MM.1S (cell line): ENCODE data around the gene TEDDM1.

ENCODE experiments used
- DNase-seq: peaks from one replicate; pipeline ENCODE4 v3.0.0-alpha.2; 2015
- H2AFZ ChIP-seq: fragments of 300-600 bp; sonication (generic); 2 replicates; pipeline ENCODE4 v1.6.0; 2016; ENCODE audit warnings: antibody characterized with exemption, low read length
- H3F3A ChIP-seq: fragments of 300-600 bp; sonication (generic); 2 replicates; pipeline ENCODE4 v1.6.1; 2016; ENCODE audit warnings: mild to moderate bottlenecking, antibody characterized with exemption, low read length, moderate library complexity, mixed read lengths; ENCODE audit not compliant: insufficient read depth
- H3K27ac ChIP-seq: fragments of 300-600 bp; sonication (generic); 2 replicates; pipeline ENCODE4 v1.5.1; 2016; ENCODE audit warnings: mild to moderate bottlenecking, low read length
- H3K27me3 ChIP-seq: fragments of 300-600 bp; sonication (generic); replicated peaks from 2 replicates; pipeline ENCODE4 v1.6.0; 2016; ENCODE audit warnings: low read length; ENCODE audit not compliant: insufficient read depth
- H3K36me3 ChIP-seq: fragments of 300-600 bp; sonication (generic); replicated peaks from 2 replicates; pipeline ENCODE4 v1.6.1; 2016; ENCODE audit warnings: mild to moderate bottlenecking, low read length, mixed read lengths; ENCODE audit not compliant: insufficient read depth
- H3K4me1 ChIP-seq: fragments of 300-600 bp; sonication (generic); 2 replicates; pipeline ENCODE4 v1.6.1; 2016; ENCODE audit warnings: low read length, mixed read lengths
- H3K4me2 ChIP-seq: fragments of 300-600 bp; sonication (generic); 2 replicates; pipeline ENCODE4 v1.6.0; 2016; ENCODE audit warnings: low read depth, low read length
- H3K4me3 ChIP-seq: fragments of 300-600 bp; sonication (generic); 2 replicates; pipeline ENCODE4 v1.5.1; 2016; ENCODE audit warnings: low read length, mixed read lengths
- H3K79me2 ChIP-seq: fragments of 300-600 bp; sonication (generic); 2 replicates; pipeline ENCODE4 v1.6.1; 2016; ENCODE audit warnings: mixed run types, low read length, mixed read lengths
- H3K9ac ChIP-seq: fragments of 300-600 bp; sonication (generic); 2 replicates; pipeline ENCODE4 v1.6.1; 2016; ENCODE audit warnings: low read length, mixed read lengths
- H3K9me2 ChIP-seq: fragments of 300-600 bp; sonication (generic); replicated peaks from 2 replicates; pipeline ENCODE4 v1.6.1; 2016; ENCODE audit warnings: mild to moderate bottlenecking, low read length, mixed read lengths; ENCODE audit not compliant: insufficient read depth
- H3K9me3 ChIP-seq: fragments of 300-600 bp; sonication (generic); replicated peaks from 2 replicates; pipeline ENCODE4 v1.6.1; 2016; ENCODE audit warnings: mild to moderate bottlenecking, low read length, mixed read lengths; ENCODE audit not compliant: insufficient read depth
- H4K20me1 ChIP-seq: fragments of 300-600 bp; sonication (generic); 2 replicates; pipeline ENCODE4 v1.6.1; 2016; ENCODE audit warnings: mild to moderate bottlenecking, low read length, moderate library complexity, mixed read lengths; ENCODE audit not compliant: insufficient read depth
- EZH2 ChIP-seq: fragments of 300-600 bp; sonication (generic); optimal IDR thresholded peaks from 2 replicates; pipeline ENCODE3; 2017; ENCODE audit warnings: low read depth, mild to moderate bottlenecking, antibody characterized with exemption, low read length, mixed read lengths
- EZH2phosphoT487 ChIP-seq: fragments of 300-600 bp; sonication (generic); IDR thresholded peaks from 2 replicates; pipeline ENCODE4 v1.6.1; 2018; ENCODE audit warnings: antibody characterized with exemption, low read length
- TF ChIP-seq, protein P1 (sequence below): fragments of 300-600 bp; sonication (generic); IDR thresholded peaks from 2 replicates; pipeline ENCODE4 v1.5.1; 2016; ENCODE audit warnings: antibody characterized with exemption, low read length, mixed read lengths

Gene TEDDM1

DNA sequence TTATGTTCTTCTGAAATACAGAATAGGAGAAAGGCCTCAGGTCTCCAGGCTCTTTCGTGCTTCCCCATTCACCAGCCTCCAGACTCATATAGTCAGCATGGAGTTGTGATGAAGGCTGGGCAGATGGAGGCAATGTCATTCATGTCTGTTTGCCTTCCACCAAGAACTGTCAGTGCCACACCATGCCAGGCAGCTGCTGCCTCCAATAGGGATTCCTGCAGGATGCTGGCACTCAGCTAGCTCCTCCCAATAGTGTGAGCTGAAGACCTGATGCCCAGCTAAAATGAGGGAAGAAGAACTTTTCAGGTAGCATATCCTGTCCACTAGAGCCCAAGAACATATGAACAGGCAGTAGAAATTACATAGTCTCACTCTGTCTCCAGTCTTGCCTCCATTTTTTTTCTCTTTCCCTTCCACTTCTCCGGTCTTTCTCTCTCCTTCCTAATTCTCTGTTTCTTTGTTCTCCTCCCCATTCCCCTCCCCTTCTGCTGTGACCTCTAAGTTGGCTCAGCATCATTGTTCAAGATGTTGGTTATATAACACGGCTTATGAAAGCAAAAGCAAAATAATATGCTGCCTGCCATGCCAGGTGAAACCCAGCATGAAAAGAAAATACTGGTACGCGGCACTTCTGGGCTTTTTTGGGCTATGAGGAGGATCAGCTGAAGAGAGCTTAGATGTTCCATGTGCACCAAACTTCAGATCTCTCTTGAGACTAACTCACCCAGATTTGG, 26.2 kb downstream of the TEDDM1 start:
- Histone ChIP-seq H3K9me2 (no peaks in the 10 kb centered on the region), H3K9me3 (no peaks in the 10 kb centered on the region), H3K27me3 (no peaks in the 10 kb centered on the region), H3K27ac (no peak overlapping the region), H3K79me2 (no peaks in the 10 kb centered on the region), H3K4me1 (no peaks in the 10 kb centered on the region), H3F3A (no peaks in the 10 kb centered on the region), H3K4me3 (no peak overlapping the region), H3K9ac (no peak overlapping the region), H3K36me3 (no peaks in the 10 kb centered on the region), H2AFZ (no peak overlapping the region), H3K4me2 (no peak overlapping the region), H4K20me1 (no peaks in the 10 kb centered on the region)
- peak; percentile 25 for DNase-seq
- TF ChIP-seq EZH2 (no peak), EZH2phosphoT487 (no peak)
- TF ChIP-seq, protein P1, sequence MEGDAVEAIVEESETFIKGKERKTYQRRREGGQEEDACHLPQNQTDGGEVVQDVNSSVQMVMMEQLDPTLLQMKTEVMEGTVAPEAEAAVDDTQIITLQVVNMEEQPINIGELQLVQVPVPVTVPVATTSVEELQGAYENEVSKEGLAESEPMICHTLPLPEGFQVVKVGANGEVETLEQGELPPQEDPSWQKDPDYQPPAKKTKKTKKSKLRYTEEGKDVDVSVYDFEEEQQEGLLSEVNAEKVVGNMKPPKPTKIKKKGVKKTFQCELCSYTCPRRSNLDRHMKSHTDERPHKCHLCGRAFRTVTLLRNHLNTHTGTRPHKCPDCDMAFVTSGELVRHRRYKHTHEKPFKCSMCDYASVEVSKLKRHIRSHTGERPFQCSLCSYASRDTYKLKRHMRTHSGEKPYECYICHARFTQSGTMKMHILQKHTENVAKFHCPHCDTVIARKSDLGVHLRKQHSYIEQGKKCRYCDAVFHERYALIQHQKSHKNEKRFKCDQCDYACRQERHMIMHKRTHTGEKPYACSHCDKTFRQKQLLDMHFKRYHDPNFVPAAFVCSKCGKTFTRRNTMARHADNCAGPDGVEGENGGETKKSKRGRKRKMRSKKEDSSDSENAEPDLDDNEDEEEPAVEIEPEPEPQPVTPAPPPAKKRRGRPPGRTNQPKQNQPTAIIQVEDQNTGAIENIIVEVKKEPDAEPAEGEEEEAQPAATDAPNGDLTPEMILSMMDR: no peak

DNA sequence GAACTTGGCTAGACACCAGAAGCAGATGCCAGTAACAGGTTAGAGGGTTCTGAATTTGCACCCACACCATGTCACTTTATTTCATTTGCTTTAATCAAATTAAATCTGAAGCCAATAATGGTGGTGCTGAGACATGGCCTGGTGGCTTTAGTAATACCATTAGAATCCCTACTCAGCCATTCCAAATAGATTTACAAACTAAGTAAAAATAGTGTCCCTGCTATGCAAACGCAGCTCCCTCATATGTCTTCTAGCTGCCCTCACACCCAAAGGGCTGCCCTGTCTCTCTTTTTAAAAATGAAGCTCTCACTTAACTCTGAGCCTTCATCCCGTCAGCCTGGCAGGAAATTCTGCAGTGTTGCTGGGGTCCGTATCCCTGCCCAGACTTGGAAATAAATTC, 29.9 kb downstream of the TEDDM1 start:
- Histone ChIP-seq H4K20me1 (no peaks in the 10 kb centered on the region), H3F3A (no peaks in the 10 kb centered on the region), H3K9me2 (no peaks in the 10 kb centered on the region), H3K9ac (no peak overlapping the region), H3K4me1 (no peaks in the 10 kb centered on the region), H3K4me3 (no peak overlapping the region), H3K79me2 (no peaks in the 10 kb centered on the region), H3K27me3 (no peaks in the 10 kb centered on the region), H3K4me2 (no peak overlapping the region), H3K27ac (no peak overlapping the region), H3K36me3 (no peaks in the 10 kb centered on the region), H2AFZ (no peak overlapping the region), H3K9me3 (no peaks in the 10 kb centered on the region)
- TF ChIP-seq, protein P1: no peak
- no peak for TF ChIP-seq EZH2
- no peak for TF ChIP-seq EZH2phosphoT487
- DNase-seq: no peak

DNA sequence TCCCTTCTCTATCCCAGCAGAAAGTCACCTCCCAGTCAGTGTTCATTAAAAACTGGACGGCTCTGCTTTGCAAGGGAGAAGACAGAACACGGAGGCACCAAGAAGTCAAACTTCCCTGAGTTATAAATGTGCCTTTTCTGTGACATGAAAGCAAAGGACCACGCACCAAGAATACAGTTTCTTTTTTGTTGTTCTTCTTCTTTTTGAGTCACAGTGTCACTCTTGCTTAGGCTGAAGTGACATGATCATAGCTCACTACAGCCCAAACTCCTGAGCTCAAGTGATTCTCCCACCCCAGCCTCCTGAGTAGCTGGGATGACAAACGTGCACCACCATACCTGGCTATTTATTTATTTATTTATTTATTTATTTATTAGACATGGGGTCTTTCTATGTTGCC, 31.6 kb downstream of the TEDDM1 start:
- Histone ChIP-seq H3K9ac (no peak overlapping the region), H3K36me3 (no peaks in the 10 kb centered on the region), H4K20me1 (no peaks in the 10 kb centered on the region), H3F3A (no peaks in the 10 kb centered on the region), H3K27me3 (no peaks in the 10 kb centered on the region), H3K4me2 (no peak overlapping the region), H3K27ac (no peak overlapping the region), H3K9me3 (no peaks in the 10 kb centered on the region), H3K9me2 (no peaks in the 10 kb centered on the region), H3K4me1 (no peaks in the 10 kb centered on the region), H3K79me2 (no peaks in the 10 kb centered on the region), H2AFZ (no peak overlapping the region), H3K4me3 (no peak overlapping the region)
- no peak for DNase-seq
- TF ChIP-seq, protein P1: no peak
- TF ChIP-seq EZH2 (no peak), EZH2phosphoT487 (no peak)
